ENCODE data around the gene GCK.

DNA sequence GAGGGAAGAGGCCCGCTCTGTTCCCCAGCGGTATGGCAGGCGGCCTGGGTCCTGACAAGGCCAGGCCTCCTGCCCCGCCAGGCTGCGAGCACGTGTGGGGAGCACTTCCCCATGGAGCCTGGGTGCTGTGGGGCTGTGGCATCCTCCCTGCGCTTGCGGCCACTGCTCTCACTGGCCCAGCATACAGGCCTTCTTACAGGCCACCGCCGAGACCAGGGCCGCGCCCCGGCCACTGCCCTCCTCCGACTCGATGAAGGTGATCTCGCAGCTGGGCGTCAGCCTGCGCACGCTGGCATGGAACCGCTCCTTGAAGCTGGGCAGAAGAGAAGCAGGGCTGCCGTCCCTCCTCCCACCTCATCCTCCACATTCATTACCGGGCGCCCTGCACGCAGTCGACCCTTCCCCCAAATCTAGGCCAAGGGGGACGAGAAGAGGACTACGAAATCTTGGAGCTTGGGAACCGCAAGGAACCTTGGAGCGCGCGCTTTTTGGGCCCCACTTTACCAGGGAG, 44.2 kb downstream of the GCK start:
- TF ChIP-seq, protein P1, sequence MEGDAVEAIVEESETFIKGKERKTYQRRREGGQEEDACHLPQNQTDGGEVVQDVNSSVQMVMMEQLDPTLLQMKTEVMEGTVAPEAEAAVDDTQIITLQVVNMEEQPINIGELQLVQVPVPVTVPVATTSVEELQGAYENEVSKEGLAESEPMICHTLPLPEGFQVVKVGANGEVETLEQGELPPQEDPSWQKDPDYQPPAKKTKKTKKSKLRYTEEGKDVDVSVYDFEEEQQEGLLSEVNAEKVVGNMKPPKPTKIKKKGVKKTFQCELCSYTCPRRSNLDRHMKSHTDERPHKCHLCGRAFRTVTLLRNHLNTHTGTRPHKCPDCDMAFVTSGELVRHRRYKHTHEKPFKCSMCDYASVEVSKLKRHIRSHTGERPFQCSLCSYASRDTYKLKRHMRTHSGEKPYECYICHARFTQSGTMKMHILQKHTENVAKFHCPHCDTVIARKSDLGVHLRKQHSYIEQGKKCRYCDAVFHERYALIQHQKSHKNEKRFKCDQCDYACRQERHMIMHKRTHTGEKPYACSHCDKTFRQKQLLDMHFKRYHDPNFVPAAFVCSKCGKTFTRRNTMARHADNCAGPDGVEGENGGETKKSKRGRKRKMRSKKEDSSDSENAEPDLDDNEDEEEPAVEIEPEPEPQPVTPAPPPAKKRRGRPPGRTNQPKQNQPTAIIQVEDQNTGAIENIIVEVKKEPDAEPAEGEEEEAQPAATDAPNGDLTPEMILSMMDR (IDR thresholded peaks at IDR 0.05), result no peak
- TF ChIP-seq ZFX (IDR thresholded peaks at IDR 0.05; ENCODE audit: borderline replicate concordance), result no peak

Data from 22Rv1 (cell line).